Breast epithelium (tissue), 4 donors: ENCODE data around the gene AKAP8L. TPM values are rescaled to one million over a fixed set of nuclear protein-coding genes. Genes with fewer than 3 reads are reported as not detected.

Experiments used
- DNase-seq, 2 donors: peaks; one replicate each; pipeline ENCODE4 v3.0.0-alpha.2; 2019; ENCODE audit warnings: low spot score in 2 of 2
- H3K27ac ChIP-seq, 2 donors: fragments of 200-600 bp; sonication (generic) in 1 of 2; one replicate each; pipeline ENCODE4 v1.5.1; 2016 to 2019; ENCODE audit warnings: mild to moderate bottlenecking in 1 of 2
- H3K27me3 ChIP-seq, 2 donors: fragments of 200-600 bp; sonication (generic) in 1 of 2; one replicate each; pipeline versions ENCODE4 v1.5.1 to v1.6.0; 2017 to 2019; ENCODE audit warnings: control low read depth in 1 of 2, mild to moderate bottlenecking in 1 of 2
- H3K36me3 ChIP-seq: fragments of 200-600 bp; one replicate; pipeline ENCODE4 v1.5.1; 2019
- H3K4me1 ChIP-seq, 2 donors: fragments of 200-600 bp; sonication (generic); one replicate each; pipeline ENCODE4 v1.5.1; 2016 to 2019; ENCODE audit warnings: control low read depth in 1 of 2
- H3K4me3 ChIP-seq, 3 donors: fragments of 200-600 bp; sonication (generic); 1 replicate in 2 of 3; 2 replicates in 1 of 3; pipeline ENCODE4 v1.5.1; 2016 to 2019; ENCODE audit warnings: mild to moderate bottlenecking in 3 of 3, moderate library complexity in 2 of 3
- H3K9me3 ChIP-seq, 2 donors: fragments of 200-600 bp; sonication (generic) in 1 of 2; one replicate each; pipeline ENCODE4 v1.5.1; 2016 to 2019; ENCODE audit warnings: control low read depth in 1 of 2
- POLR2A ChIP-seq: fragments of 450-650 bp; IDR thresholded peaks from one replicate; pipeline ENCODE4 v1.6.1; 2016; ENCODE audit warnings: antibody characterized with exemption, mild to moderate bottlenecking, moderate library complexity
- POLR2AphosphoS5 ChIP-seq, 3 donors: sonication (generic); formaldehyde crosslinking; IDR thresholded peaks; one replicate each; pipeline ENCODE4 v1.6.1; 2017; ENCODE audit warnings: antibody characterized with exemption in 3 of 3
- intact Hi-C: fragments of 100-400 bp; cut with DNase I; formaldehyde crosslinking; loops from one replicate; pipeline ENCODE4 v1.15.1; 2023; ENCODE audit warnings: low total_unique reads
- total RNA-seq, 3 donors: library from RNA; depleted of rRNA; stranded (reverse); fragments of >200 nt; gene quantifications; one replicate each; pipeline ENCODE4 v1.1.0, GENCODE V29; 2016
- TF ChIP-seq, protein P1 (sequence below), 3 donors: fragments of 450-650 bp; IDR thresholded peaks; one replicate each; pipeline ENCODE4 v1.5.1; 2016 to 2017; ENCODE audit warnings: antibody characterized with exemption in 3 of 3, mild to moderate bottlenecking in 3 of 3, moderate library complexity in 3 of 3

Gene AKAP8L
- total RNA-seq, result 100 to 1,000 TPM in 2 of 3 donors, 10 to 100 TPM in 1; 77.6 to 141 (median 122) TPM

GRCh38 chr19:15418579-15419412 is at the start of gene AKAP8L:
TSS of gene AKAP8L (minus strand) at chr19:15418988. CDS start at chr19:15418923, 65 bp downstream.
- TF ChIP-seq POLR2A, result peak; percentile 59
- TF ChIP-seq POLR2AphosphoS5 (IDR thresholded peaks at IDR 0.05), result peak; percentile 62 to 81 (median 71)
- TF ChIP-seq, protein P1, sequence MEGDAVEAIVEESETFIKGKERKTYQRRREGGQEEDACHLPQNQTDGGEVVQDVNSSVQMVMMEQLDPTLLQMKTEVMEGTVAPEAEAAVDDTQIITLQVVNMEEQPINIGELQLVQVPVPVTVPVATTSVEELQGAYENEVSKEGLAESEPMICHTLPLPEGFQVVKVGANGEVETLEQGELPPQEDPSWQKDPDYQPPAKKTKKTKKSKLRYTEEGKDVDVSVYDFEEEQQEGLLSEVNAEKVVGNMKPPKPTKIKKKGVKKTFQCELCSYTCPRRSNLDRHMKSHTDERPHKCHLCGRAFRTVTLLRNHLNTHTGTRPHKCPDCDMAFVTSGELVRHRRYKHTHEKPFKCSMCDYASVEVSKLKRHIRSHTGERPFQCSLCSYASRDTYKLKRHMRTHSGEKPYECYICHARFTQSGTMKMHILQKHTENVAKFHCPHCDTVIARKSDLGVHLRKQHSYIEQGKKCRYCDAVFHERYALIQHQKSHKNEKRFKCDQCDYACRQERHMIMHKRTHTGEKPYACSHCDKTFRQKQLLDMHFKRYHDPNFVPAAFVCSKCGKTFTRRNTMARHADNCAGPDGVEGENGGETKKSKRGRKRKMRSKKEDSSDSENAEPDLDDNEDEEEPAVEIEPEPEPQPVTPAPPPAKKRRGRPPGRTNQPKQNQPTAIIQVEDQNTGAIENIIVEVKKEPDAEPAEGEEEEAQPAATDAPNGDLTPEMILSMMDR (IDR thresholded peaks at IDR 0.05), result peak; percentile 23 to 57 (median 37)
- H3K27me3 ChIP-seq, result no peaks in the 10 kb centered on the region
- peaks cover 5% of the 10 kb centered on the region for H3K36me3 ChIP-seq
- peak within 1 kb of the TSS; percentile 82 to 90 for H3K27ac ChIP-seq
- H3K4me1 ChIP-seq, result peaks cover 0 to 14% of the 10 kb centered on the region in 2 donors
- DNase-seq, result peak; percentile 98 to 100
- peak within 1 kb of the TSS; percentile 71 to 100 (median 92) for H3K4me3 ChIP-seq
- intact Hi-C loops, result no loop called here
- no peaks in the 10 kb centered on the region for H3K9me3 ChIP-seq

DNA sequence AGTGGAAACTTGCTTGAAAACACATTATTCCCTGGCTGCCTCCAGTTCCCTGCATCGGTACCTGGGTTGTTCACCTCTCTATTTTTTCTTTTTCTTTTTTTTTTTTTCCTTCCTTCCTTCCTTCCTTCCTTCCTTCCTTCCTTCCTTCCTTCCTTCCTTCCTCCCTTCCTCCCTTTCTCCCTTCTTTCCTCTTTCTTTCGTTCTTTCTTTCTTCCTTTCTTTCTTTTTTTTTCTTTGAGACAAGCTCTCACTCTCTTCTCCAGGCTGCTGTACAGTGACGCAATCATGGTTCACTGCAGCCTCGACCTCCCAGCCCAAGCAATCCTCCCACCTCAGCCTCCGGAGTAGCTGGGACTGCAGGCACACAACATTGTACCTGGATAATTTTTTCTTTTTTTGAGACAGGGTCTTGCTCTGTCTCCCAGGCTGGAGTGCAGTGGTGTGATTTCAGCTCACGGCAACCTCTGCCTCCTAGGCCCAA is 49.0 kb upstream of the AKAP8L start:
- Histone ChIP-seq H3K4me3 (no peak overlapping the region), H3K27ac (no peak overlapping the region), H3K9me3 (no peaks in the 10 kb centered on the region), H3K27me3 (peaks cover 3 to 39% of the 10 kb centered on the region in 2 donors), H3K36me3 (no peaks in the 10 kb centered on the region), H3K4me1 (no peaks in the 10 kb centered on the region)
- no peak for DNase-seq
- TF ChIP-seq POLR2AphosphoS5 (IDR thresholded peaks at IDR 0.05) (no peak), POLR2A (no peak)
- TF ChIP-seq, protein P1 (IDR thresholded peaks at IDR 0.05), result no peak
- intact Hi-C loops, result no loop called here

DNA sequence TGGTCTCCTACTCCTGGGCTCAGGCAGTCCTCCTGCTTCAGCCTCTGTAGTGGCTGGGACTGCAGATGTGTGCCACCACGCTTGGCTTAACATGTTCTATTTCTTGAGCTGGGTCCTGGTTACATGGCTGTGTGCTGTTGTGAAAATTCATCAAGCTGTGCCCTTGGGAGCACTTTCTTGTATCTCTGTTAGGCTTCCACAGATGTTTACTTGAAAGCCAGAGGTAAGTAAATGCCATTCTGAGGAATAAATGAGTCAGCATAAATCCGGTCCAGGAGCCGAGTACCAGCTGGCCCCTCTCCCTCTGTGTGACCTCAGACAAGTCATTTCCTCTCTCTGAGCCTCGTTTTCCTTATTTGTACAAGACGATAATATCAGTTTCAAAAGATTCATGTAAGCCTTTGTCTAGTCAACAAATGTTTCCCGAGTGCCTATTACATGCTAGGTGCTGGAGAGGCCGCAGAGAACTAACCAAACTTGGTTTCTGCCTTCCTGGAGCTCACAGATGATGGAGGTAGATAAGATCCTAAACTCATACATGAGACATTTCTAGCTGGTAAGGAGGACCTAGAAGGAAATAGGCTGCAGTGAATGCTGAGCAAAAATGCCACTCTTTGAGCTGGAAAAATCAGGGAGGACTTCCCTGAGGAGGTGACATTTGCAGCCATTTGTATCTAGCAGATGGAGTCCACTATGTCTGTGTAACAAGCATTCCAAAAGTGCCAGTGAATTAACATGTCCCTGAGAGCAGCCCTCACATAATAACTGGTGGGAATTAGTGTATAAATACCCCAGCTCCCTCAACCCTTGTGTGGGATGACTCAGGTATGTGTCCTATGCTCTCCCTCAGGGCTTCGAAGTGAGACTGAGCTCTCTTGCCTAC is 48.3 kb upstream of the AKAP8L start:
- Histone ChIP-seq H3K36me3 (no peaks in the 10 kb centered on the region), H3K4me1 (no peaks in the 10 kb centered on the region), H3K27ac (peak overlapping the region in 1 of 2 donors; percentile 19), H3K9me3 (no peaks in the 10 kb centered on the region), H3K27me3 (peaks cover 3 to 39% of the 10 kb centered on the region in 2 donors), H3K4me3 (no peak overlapping the region)
- no peak for DNase-seq
- TF ChIP-seq, protein P1 (IDR thresholded peaks at IDR 0.05), result no peak
- TF ChIP-seq POLR2AphosphoS5 (IDR thresholded peaks at IDR 0.05) (no peak), POLR2A (no peak)
- intact Hi-C loops, result no loop called here

- peaks cover 3 to 26% of the 10 kb centered on the region in 2 donors for H3K27me3 ChIP-seq
Observed at GRCh38 chr19:15464394-15465385, 45.9 kb upstream of the AKAP8L start, which contains the start of gene RASAL3. TSS of gene RASAL3 (minus strand) at chr19:15464544. CDS start at chr19:15464358, 186 bp downstream.

More at GRCh38 chr19:15464394-15465385, 45.9 kb upstream of the AKAP8L start, which contains the start of gene RASAL3:
- DNase-seq, result no peak
- TF ChIP-seq POLR2A (no peak), POLR2AphosphoS5 (IDR thresholded peaks at IDR 0.05) (no peak)
- TF ChIP-seq, protein P1 (IDR thresholded peaks at IDR 0.05), result no peak
- no peaks in the 10 kb centered on the region for H3K4me1 ChIP-seq
- H3K36me3 ChIP-seq, result no peaks in the 10 kb centered on the region
- peak within 1 kb of the TSS; percentile 31 to 56 (median 43) for H3K4me3 ChIP-seq
- intact Hi-C loops, result no loop called here
- no peaks in the 10 kb centered on the region for H3K9me3 ChIP-seq
- peak within 1 kb of the TSS in 1 of 2 donors; percentile 52 for H3K27ac ChIP-seq
